HG03060 (cell line): Measurements from ENCODE around the gene GRK1.

ENCODE experiments used
- ATAC-seq: cut with Tn5 transposase; IDR thresholded peaks from one replicate; pipeline ENCODE4 v1.9.1; 2021; ENCODE audit warnings: low read depth, moderate number of reproducible peaks; ENCODE audit not compliant: unreplicated experiment

Gene GRK1

DNA sequence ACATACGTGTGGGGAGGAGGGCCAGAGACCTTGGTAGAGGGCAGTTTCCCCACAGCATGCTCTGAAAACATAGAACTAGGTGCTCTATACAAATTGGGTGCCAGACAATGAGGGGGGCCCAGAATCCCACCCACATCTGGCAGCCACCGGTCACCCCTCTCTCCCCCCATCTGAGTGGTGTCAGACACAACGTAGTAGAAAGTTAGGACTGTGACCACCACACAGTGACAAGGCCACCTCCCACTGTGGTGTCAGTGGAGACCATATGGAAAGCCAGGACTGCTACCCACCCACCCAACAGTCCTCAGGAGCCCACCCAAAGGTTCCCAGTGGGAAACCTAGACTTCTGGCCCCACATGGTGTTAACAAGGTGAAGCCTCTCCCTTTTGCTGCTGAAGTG lies 7.0 kb upstream of the GRK1 start:
- no peak for ATAC-seq

- ATAC-seq = no peak
Observed at GRCh38 chr13:113661509-113661908, 5.5 kb upstream of the GRK1 start.

- ATAC-seq = no peak
Observed at GRCh38 chr13:113663934-113664333, 3.1 kb upstream of the GRK1 start.

DNA sequence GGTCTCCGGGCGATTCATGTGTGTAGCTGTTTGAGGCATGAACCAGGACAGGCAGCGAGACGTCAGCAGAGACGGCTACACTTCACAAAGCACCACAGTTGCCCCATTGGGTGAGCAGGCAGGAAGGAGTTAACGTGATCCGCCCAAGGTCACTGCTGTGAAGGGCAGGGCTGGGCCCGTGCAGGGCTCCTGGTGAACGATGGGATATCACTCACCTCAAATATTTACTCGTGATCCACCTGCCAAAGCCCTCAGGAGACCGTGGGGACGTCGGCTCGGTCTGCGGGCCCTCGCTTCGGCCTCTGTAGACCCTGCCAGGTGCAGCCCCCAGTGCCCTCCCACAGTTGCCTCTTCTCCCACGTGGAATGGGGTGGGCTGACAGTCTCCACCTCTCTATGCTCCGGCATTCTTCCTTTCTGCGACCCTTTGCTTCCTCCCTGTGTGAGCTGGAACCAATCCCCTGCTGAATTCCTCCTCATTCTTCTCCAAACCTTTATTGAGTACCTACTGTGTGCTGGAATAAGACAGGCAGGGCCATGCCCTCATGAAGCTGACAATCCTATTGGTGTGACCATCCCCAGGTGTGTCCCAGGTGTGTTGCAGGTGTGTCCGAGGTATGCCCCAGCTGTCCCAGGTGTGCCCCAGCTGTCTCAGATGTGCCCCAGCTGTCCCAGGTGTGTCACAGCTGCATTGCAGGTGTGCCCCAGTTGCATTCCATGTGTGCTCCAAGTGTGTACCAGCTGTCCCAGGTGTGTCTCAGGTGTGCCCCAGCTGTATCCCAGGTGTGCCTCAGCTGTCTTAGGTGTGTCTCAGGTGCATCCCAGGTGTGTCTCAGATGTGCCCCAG lies 2.0 kb upstream of the GRK1 start:
- no peak for ATAC-seq

DNA sequence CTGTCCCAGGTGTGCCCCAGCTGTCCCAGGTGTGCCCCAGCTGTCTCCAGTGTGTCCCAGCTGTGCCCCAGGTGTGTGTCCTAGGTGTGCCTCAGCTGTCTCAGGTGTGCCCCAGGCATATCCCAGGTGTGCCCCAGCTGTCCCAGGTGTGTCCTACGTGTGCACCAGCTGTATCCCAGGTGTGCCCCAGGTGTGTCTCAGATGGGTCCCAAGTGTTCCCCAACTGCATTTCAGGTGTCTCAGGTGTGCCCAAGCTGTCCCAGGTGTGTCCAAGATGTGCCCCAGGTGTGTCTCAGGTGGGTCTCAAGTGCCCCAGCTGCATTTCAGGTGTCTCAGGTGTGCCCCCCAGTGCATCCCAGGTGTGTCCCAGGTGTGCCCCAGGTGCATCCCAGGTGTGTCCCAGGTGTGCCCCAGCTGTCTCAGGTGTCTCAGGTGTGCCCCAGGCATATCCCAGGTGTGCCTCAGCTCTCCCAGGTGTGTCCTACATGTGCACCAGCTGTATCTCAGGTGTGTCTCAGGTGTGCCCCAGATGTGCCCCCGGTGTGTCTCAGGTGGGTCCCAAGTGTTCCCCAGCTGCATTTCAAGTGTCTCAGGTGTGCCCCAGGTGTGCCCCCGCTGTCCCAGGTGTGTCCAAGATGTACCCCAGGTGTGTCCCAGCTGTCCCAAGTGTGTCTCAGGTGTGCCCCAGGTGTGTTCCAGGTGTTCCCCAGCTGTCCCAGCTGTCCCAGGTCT lies 1.3 kb upstream of the GRK1 start:
- no peak for ATAC-seq

GRCh38 chr13:113666329-113666670 lies 719 bp upstream of the GRK1 start:
- no peak for ATAC-seq

DNA sequence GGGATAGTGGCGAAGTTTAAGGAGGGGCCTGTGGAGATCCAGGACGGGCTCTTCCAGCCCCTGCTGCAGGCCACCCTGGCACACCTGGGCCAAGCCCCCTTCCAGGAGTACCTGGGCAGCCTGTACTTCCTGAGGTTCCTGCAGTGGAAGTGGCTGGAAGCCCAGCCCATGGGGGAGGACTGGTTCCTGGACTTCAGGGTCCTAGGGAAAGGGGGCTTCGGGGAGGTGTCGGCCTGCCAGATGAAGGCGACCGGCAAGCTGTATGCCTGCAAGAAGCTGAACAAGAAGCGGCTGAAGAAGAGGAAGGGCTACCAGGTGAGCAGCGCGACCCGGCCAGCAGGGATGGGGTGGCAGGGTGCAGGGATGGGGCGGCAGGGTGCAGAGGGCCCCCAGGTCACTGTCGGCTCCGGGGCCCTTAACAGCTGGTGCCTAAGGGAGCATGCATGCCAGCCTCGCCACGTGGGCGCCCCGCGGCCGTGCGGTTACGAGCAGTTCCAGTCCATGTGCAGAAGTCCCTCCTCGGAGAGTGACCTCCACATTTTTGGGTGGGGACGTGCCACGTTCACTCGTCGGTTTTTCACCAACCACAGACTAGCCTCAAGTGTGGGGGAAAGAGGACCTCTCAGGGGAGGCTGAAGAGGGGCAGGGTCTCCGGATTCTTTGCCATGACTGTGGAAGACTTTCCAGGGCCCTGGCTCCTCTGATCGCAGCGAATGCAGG lies 912 bp downstream of the GRK1 start:
- ATAC-seq = no peak

DNA sequence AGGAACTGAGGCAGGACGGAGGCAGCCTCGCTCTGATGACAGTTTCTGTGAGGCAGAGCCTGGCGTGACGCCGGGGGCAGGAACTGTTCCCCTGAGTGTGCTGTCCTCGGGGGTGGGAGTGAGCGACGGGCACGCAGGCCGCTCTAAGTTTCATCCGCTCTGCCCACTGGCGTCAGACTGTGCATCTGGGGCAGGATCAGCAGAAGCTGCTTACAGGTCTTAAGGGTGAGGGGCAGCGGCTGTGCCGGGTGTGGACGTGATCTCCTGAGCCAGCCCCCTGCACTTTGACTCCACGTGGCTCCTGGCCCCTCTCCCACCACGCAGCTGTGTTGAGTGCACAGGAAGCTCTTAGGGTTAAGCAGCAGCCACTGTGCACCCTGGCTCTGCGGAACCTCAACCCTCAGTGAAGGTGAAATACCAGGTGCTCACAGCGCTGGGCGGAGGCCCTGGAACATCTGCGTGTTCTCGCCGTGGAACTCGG lies 1.5 kb downstream of the GRK1 start:
- no peak for ATAC-seq

DNA sequence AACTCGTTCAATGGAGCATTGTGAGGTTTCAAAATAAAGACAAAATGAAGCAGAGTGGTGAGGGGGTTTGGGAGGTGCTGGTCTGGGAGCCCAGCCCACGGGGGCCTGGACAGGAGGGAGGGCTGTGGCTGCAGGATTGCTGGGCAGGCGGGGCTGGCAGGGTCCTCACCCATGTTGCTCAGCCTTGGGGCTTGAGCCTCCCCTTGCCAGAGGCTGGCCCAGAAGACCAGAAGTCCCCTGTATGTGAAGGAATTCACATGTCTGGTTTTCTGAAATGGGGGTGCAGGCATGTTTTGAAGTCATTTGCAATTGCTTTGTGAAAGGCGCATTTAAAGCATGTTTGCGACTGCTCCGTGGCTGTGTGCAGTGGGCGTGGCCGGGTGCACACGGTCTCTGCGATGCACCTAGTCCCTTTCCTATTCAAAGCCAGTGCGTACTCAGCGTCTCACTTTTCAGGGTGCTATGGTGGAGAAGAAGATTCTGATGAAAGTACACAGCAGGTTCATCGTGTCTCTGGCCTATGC lies 2.3 kb downstream of the GRK1 start:
- no peak for ATAC-seq

GRCh38 chr13:113669755-113670341 lies 2.8 kb downstream of the GRK1 start:
- no peak for ATAC-seq

- ATAC-seq = no peak
Observed at GRCh38 chr13:113670541-113670940, 3.5 kb downstream of the GRK1 start.

DNA sequence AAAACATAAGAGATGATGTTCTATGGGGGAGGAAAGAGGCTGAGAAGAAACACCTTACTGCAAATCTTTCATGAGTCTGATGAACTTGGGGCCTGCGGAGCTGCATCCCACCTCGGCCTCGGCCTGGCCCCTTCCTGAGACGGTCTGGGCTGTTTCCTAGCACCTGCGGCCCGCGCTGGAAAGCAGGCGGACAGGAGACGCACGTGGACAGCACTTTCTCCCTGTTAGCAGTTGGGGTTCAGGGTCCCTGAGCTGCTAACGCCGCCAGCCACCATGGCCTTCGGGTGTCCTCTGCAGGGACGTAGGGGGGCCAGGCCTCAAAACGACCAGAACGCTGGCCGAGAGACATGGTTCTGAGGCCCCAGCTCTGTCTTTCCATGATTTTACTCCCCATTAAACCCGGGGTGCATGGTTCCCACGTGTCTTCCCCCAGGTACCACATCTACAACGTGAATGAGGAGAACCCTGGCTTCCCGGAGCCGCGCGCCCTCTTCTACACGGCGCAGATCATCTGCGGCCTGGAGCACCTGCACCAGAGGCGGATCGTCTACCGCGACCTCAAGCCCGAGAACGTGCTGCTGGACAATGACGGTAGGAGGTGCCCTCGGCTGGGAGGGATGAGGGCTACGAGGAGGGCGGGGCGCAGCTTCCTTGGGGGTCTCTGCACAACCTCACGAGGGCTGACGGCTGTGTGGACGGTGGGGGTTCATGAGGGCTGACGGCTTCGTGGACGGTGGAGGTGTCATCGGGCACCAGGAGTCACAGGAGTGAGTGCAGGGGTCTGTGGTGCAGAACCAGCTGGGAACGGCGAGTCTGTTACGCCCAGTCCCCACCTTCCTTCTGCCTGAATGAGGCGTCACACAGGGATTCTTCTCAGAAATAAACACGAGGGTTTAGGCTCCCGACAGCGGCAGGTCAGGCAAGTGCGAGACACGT lies 4.3 kb downstream of the GRK1 start:
- ATAC-seq = no peak

DNA sequence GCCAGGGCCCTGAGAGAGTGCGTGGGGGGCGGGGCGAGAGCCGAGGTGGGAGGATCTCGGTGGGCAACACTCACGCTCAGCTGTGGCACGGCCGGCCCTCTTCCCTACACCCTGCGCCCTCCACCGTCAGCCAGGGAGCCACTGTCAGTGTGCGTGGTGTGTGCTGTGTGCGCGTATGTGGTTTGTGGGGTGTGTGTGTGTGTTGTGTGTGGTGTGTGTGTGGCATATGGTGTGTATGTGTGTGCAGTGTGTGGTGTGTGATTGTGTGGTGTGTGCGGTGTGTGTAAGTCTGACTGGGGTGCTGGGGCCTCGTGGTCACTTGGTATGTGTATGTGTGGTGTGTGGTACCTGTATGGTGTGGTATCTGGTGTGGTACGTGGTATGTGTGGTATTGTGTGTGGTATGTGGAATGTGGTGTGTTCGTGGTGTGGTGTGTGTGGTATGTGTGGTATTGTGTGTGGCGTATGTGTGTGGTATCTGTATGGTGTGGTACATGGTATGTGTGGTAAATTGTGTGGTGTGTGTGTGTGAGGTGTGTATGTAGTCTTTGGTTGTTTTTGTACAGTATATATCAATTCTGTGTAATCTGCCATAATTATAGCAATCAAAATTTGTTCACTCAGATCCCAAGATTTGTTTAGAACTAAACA lies 5.1 kb downstream of the GRK1 start:
- ATAC-seq = no peak

DNA sequence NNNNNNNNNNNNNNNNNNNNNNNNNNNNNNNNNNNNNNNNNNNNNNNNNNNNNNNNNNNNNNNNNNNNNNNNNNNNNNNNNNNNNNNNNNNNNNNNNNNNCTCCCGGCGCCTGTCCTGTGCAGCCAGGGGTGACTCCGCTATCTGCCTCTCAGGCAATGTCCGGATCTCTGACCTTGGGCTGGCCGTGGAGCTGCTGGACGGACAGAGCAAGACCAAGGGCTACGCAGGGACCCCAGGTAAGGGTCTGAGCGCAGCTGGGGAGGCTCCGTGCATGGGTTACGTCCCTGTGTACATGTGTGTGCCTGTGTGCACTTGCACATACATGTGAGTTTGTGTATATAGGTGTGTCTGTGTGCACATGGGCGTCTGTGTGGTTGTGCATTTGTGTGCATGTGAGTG lies 55.9 kb downstream of the GRK1 start:
- no peak for ATAC-seq

DNA sequence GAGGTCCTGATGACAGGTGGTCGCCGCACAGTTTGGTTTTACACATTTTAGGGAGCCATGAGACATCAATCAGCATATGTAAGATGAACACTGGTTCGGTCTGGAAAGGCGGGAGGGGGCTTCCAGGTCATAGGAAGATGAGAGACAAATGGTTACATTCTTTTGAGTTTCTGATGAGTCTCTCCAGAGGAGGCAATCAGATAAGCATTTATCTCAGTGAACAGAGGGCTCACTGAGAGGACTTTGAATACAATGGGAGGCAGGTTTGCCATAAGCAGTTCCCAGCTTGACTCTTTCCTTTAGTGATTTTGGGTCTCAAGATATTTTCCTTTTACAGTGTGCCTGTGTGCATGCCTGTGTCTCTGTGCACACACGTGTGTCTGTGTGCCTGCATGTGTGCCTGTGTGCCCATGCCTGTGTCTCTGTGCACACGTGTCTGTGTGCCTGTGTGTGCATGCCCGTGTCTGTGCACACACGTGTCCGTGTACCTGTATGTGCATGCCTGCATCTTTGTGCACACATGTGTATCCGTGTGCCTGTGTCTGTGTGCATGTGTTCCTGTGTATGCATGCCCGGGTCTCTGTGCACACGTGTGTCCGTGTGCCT lies 56.5 kb downstream of the GRK1 start:
- ATAC-seq = no peak

GRCh38 chr13:113724016-113724758 lies 57.2 kb downstream of the GRK1 start:
- no peak for ATAC-seq

- no peak for ATAC-seq
Observed at GRCh38 chr13:113724780-113725315, 57.8 kb downstream of the GRK1 start.
